HepG2 (cell line): ENCODE results near the gene DAAM1. TPM values are rescaled to one million over a fixed set of nuclear protein-coding genes. Genes with fewer than 3 reads are reported as not detected.

Experiments used
- ATAC-seq: fragments of 200-7000 bp; cut with Tn5 transposase; 3 replicates; pipeline ENCODE4 v1.9.1; 2020; ENCODE audit warnings: mild to moderate bottlenecking, moderate library complexity
- BruUV-seq: library from RNA; stranded (reverse); fragments of 400-500 nt; replicated peaks from 2 replicates; lab custom pipeline; 2021; lab: Mats Ljungman, UMichigan
- CTCF ChIA-PET: fragments of 300-600 bp; formaldehyde crosslinking; extraction: SDS; loops from one replicate; lab custom pipeline; 2021; ENCODE audit warnings: low total read pairs, inconsistent platforms, low intra/inter-chr PET ratio; lab: Yijun Ruan, JAX
- POLR2A ChIA-PET: fragments of 350-600 bp; sonication (Branson Sonifier 250); formaldehyde crosslinking; loops from one replicate; lab custom pipeline; 2020; ENCODE audit warnings: antibody characterized with exemption, inconsistent platforms; lab: Yijun Ruan, JAX
- DNase-seq: peaks from one replicate; pipeline ENCODE4 v3.0.0-alpha.2; 2015; ENCODE audit warnings: low spot score
- FAIRE-seq: peaks from 3 replicates; lab custom pipeline; 2011; peaks lifted over from hg19 to GRCh38; lab: Jason Lieb, UNC
- H2AFZ ChIP-seq: one replicate; pipeline ENCODE4 v1.6.1; 2011; ENCODE audit warnings: low read length, inconsistent platforms
- H3K27ac ChIP-seq: fragments of 300-600 bp; 3 replicates; pipeline ENCODE4 v1.8.0; 2011; ENCODE audit warnings: mixed run types, mild to moderate bottlenecking, mixed read lengths, low read length, inconsistent platforms; ENCODE audit not compliant: insufficient read depth; ENCODE audit errors: extremely low read length
- H3K27me3 ChIP-seq, 2 experiments: fragments of 200-600 bp in 1 of 2; 2 replicates in 1 of 2; 3 replicates in 1 of 2; pipeline versions ENCODE4 v1.6.0 to v1.8.0; 2011; ENCODE audit warnings: low read length in 2 of 2, mild to moderate bottlenecking in 2 of 2, moderate library complexity in 2 of 2, inconsistent platforms in 1 of 2; ENCODE audit not compliant: insufficient read depth in 2 of 2, control insufficient read depth in 1 of 2
- H3K36me3 ChIP-seq, 2 experiments: fragments of 200-600 bp in 1 of 2; replicated peaks in 1 of 2; 2 replicates in 1 of 2; 3 replicates in 1 of 2; pipeline versions ENCODE4 v1.5.1 to v1.8.0; 2011; ENCODE audit warnings: low read length in 2 of 2, inconsistent platforms in 1 of 2; ENCODE audit not compliant: insufficient read depth in 2 of 2, control insufficient read depth in 1 of 2
- H3K4me1 ChIP-seq: 2 replicates; pipeline ENCODE4 v1.5.1; 2012; ENCODE audit warnings: low read length, inconsistent platforms; ENCODE audit not compliant: insufficient read depth
- H3K4me2 ChIP-seq: 2 replicates; pipeline ENCODE4 v1.6.0; 2011; ENCODE audit warnings: low read depth, low read length, inconsistent platforms
- H3K4me3 ChIP-seq, 3 experiments: fragments of 200-600 bp in 1 of 3; sonication (generic), shearing (Covaris generic) in 1 of 3; replicated peaks in 1 of 3; 2 replicates each; pipeline ENCODE4 v1.5.1; 2011 to 2016; ENCODE audit warnings: low read length in 3 of 3, inconsistent platforms in 2 of 3, low read depth in 2 of 3, mild to moderate bottlenecking in 2 of 3, control low read depth in 1 of 3, mixed read lengths in 1 of 3; ENCODE audit not compliant: insufficient read depth in 1 of 3
- H3K79me2 ChIP-seq: one replicate; pipeline ENCODE4 v1.6.1; 2011; ENCODE audit warnings: low read length, inconsistent platforms; ENCODE audit not compliant: insufficient read depth
- H3K9ac ChIP-seq: 2 replicates; pipeline ENCODE4 v1.6.0; 2011; ENCODE audit warnings: mild to moderate bottlenecking, low read depth, low read length, inconsistent platforms; ENCODE audit not compliant: insufficient read depth
- H3K9me3 ChIP-seq: 2 replicates; pipeline ENCODE4 v1.5.1; 2012; ENCODE audit warnings: mild to moderate bottlenecking, low read length
- H4K20me1 ChIP-seq: 2 replicates; pipeline ENCODE4 v1.6.0; 2011; ENCODE audit warnings: inconsistent platforms, mild to moderate bottlenecking, low read length, moderate library complexity; ENCODE audit not compliant: insufficient read depth
- CREM ChIP-seq, 2 experiments: sonication (generic) in 1 of 2; formaldehyde crosslinking in 1 of 2; IDR thresholded peaks; 2 replicates each; pipeline versions ENCODE4 v1.4.0 to v1.6.1; 2016 to 2020; ENCODE audit warnings: antibody characterized with exemption in 1 of 2, mild to moderate bottlenecking in 1 of 2, missing genetic modification reagents in 1 of 2
- CSRNP2 ChIP-seq: sonication (generic); formaldehyde crosslinking; conservative IDR thresholded peaks from 2 replicates; pipeline ENCODE4 v1.8.0; 2022; ENCODE audit warnings: low read depth, missing genetic modification reagents
- GATA4 ChIP-seq: sonication (generic); IDR thresholded peaks from 2 replicates; pipeline ENCODE4 v1.6.1; 2016; ENCODE audit warnings: antibody characterized with exemption, low read depth, borderline replicate concordance
- POLR2G ChIP-seq: fragments of 200-400 bp; formaldehyde crosslinking; IDR thresholded peaks from 2 replicates; pipeline ENCODE4 v1.6.1; 2018; ENCODE audit warnings: mild to moderate bottlenecking, low read depth, low read length, moderate library complexity
- SKIL ChIP-seq: sonication (generic); formaldehyde crosslinking; IDR thresholded peaks from 2 replicates; pipeline ENCODE4 v1.8.0; 2022; ENCODE audit warnings: missing genetic modification reagents, mild to moderate bottlenecking, moderate library complexity, borderline replicate concordance
- TAF15 ChIP-seq: fragments of 200-400 bp; formaldehyde crosslinking; IDR thresholded peaks from one replicate; pipeline ENCODE4 v1.6.1; 2018; ENCODE audit warnings: mild to moderate bottlenecking, low read depth, low read length; ENCODE audit not compliant: poor library complexity, severe bottlenecking
- ZBTB44 ChIP-seq: sonication (generic); formaldehyde crosslinking; IDR thresholded peaks from 2 replicates; pipeline ENCODE4 v1.4.0; 2020; ENCODE audit warnings: missing genetic modification reagents
- ZFYVE20 ChIP-seq: sonication (generic); formaldehyde crosslinking; IDR thresholded peaks from 2 replicates; pipeline ENCODE4 v1.8.0; 2023; ENCODE audit warnings: low read depth, mild to moderate bottlenecking, moderate library complexity, missing genetic modification reagents, borderline replicate concordance
- ZNF160 ChIP-seq: sonication (generic); formaldehyde crosslinking; IDR thresholded peaks from 2 replicates; pipeline ENCODE4 v1.8.0; 2022; ENCODE audit warnings: mild to moderate bottlenecking, inconsistent platforms, missing genetic modification reagents
- ZNF383 ChIP-seq: sonication (generic); formaldehyde crosslinking; IDR thresholded peaks from 2 replicates; pipeline ENCODE4 v1.4.0; 2020; ENCODE audit warnings: missing genetic modification reagents, mild to moderate bottlenecking, borderline replicate concordance
- ZNF576 ChIP-seq: sonication (generic); formaldehyde crosslinking; IDR thresholded peaks from 2 replicates; pipeline ENCODE4 v1.4.0; 2020; ENCODE audit warnings: mild to moderate bottlenecking, missing genetic modification reagents
- ZNF678 ChIP-seq: sonication (generic); formaldehyde crosslinking; IDR thresholded peaks from 2 replicates; pipeline ENCODE4 v1.4.0; 2020; ENCODE audit warnings: mild to moderate bottlenecking, missing genetic modification reagents
- WGBS: methylation state at CpG from one replicate; pipeline ENCODE4 v1.1.6; 2017; ENCODE audit warnings: low lambda C conversion rate; 5-methylcytosine and 5-hydroxymethylcytosine counted together
- in situ Hi-C: cut with HindIII; loops from 2 replicates; pipeline ENCODE4 v1.10.0; 2017; ENCODE audit warnings: low pct_unique_long_range_greater_than_20kb; ENCODE audit not compliant: extremely low pct_ligation_motif_present
- intact Hi-C: fragments of 100-400 bp; cut with micrococcal nuclease; formaldehyde crosslinking; loops from one replicate; pipeline ENCODE4 v1.10.0; 2022; ENCODE audit not compliant: unreplicated experiment
- polyA plus RNA-seq, 8 experiments: library from polyadenylated mRNA; depleted of rRNA in 3 of 8; stranded (reverse) in 7 of 8; unstranded in 1 of 8; fragments of >200 nt; fragmentation: Illumina TruSeq in 4 of 8; extraction: Trizol in 4 of 8; gene quantifications; 2 replicates each; pipeline versions ENCODE4 v1.2.1 to v1.2.3, GENCODE V29; 2011 to 2016; ENCODE audit warnings: low read depth in 4 of 8, missing spikeins in 1 of 8, mixed read lengths in 1 of 8; ENCODE audit not compliant: insufficient read depth in 1 of 8
- total RNA-seq, 5 experiments: library from RNA; depleted of rRNA; stranded (reverse); fragments of >200 nt; fragmentation: Illumina TruSeq; extraction: Trizol; gene quantifications; 2 replicates each; pipeline ENCODE4 v1.2.3, GENCODE V29; 2016; ENCODE audit warnings: low read depth in 1 of 5
- TF ChIP-seq, protein P1 (sequence below): sonication (generic); formaldehyde crosslinking; IDR thresholded peaks from 2 replicates; pipeline ENCODE4 v1.4.0; 2020; ENCODE audit warnings: missing genetic modification reagents

The DAAM1 gene
- total and polyA plus RNA-seq, 2 of the 13 experiments (the other 11 are each of a cell fraction or from before 2014, with no cell fraction given), result 10.9 to 24.5 TPM

DNA sequence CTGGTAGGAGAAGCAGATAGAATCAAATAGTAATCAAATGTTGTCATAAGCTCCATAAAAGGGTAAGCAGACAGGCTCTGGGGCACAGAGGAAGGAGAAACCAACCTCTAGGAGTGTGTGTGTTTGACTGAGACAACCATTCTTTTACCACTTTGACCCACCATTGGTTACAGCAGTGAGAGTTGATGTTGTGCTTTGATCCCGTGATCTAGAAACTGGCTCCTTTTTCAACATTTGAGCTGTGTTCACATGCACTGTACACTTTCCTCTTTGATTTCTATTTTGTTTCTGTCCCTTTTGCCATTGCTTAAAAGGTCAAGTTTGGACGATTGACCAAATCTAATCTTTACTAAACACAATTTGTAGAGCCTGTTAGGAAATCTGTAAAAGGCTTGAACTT is 108.0 kb downstream of the DAAM1 start (continued):
- no peak for TF ChIP-seq ZBTB44 (CRISPR knock-in tag)
- TF ChIP-seq ZNF576 (CRISPR knock-in tag), result no peak
- TF ChIP-seq ZFYVE20 (CRISPR knock-in tag), result no peak
- no peak; the same call in 1 of the 2 replicates for TF ChIP-seq GATA4
- TF ChIP-seq, all 625 proteins: peak for 17

- intact Hi-C loops, result loop anchor here (1.0 to 2.0 kb wide), 2 partner anchors 8 to 14 kb away; no protein-coding TSS in a partner anchor
- H3K27ac ChIP-seq, result peak overlapping the region; percentile 67
- CTCF ChIA-PET, result no interaction called here
- TF ChIP-seq ZNF678 (CRISPR knock-in tag), result no peak
- peak; percentile 29; the same call in 1 of the 2 replicates for TF ChIP-seq SKIL (CRISPR knock-in tag)
- TF ChIP-seq CSRNP2 (CRISPR knock-in tag), result no peak
- TF ChIP-seq, protein P1, sequence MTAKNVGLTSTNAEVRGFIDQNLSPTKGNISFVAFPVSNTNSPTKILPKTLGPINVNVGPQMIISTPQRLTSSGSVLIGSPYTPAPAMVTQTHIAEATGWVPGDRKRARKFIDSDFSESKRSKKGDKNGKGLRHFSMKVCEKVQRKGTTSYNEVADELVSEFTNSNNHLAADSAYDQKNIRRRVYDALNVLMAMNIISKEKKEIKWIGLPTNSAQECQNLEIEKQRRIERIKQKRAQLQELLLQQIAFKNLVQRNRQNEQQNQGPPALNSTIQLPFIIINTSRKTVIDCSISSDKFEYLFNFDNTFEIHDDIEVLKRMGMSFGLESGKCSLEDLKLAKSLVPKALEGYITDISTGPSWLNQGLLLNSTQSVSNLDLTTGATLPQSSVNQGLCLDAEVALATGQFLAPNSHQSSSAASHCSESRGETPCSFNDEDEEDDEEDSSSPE, result no peak; the same call in 1 of the 2 replicates
- no peak for TF ChIP-seq ZNF383 (CRISPR knock-in tag)
- peak; percentile 61; the same call in 1 of the 2 replicates for TF ChIP-seq CREM (IDR thresholded peaks at IDR 0.05)
- TF ChIP-seq CREM (CRISPR knock-in tag; IDR thresholded peaks at IDR 0.05), result no peak
- TF ChIP-seq TAF15, result no peak
- no peak for TF ChIP-seq ZNF160 (CRISPR knock-in tag)
- TF ChIP-seq POLR2G, result no peak
These were observed 108.8 kb downstream of the DAAM1 start for GRCh38 chr14:59297071-59297776.

More at GRCh38 chr14:59297071-59297776, 108.8 kb downstream of the DAAM1 start:
- Histone ChIP-seq H3K9ac (0 out of 2 replicates have a peak overlapping the region, but pooled peaks have one; percentile 19), H2AFZ (no peak overlapping the region), H3K4me1 (peaks cover 83% of the 10 kb centered on the region), H3K79me2 (no peaks in the 10 kb centered on the region), H3K4me2 (peak overlapping the region; percentile 52), H3K4me3 (no peak overlapping the region), H3K9me3 (no peaks in the 10 kb centered on the region), H3K27me3 (no peaks in the 10 kb centered on the region), H3K36me3 (peaks cover 2 to 4% of the 10 kb centered on the region in 2 experiments; a peak in 2 of 5 replicates), H4K20me1 (no peaks in the 10 kb centered on the region)
- ATAC-seq, result peak; percentile 91
- peak; percentile 85 for FAIRE-seq
- 26% methylated on average over 5 of the region's 5 CpGs for WGBS
- BruUV-seq, result no TSS peak
- in situ Hi-C loops, result no loop called here
- POLR2A ChIA-PET, result interaction anchor here (0.8 to 1.3 kb wide), 3 partner anchors 10 to 34 kb away, joined by 3 read pairs; no protein-coding TSS in a partner anchor
- DNase-seq, result peak; percentile 94
